GM12878 (cell line): Measurements from ENCODE around the gene ZFYVE21.

Experiments
- CREM ChIP-seq: IDR thresholded peaks from 2 replicates; pipeline ENCODE4 v1.6.1; 2014; ENCODE audit warnings: antibody characterized with exemption, low read depth
- IKZF1 ChIP-seq: fragments of 450-650 bp; conservative IDR thresholded peaks from 2 replicates; pipeline ENCODE4 v1.6.1; 2017; ENCODE audit warnings: antibody characterized with exemption, mild to moderate bottlenecking

GRCh38 chr14:103727313-103727980, 11.8 kb downstream of the ZFYVE21 start:
- TF ChIP-seq CREM (no peak), IKZF1 (no peak)
